Lung (tissue), 12 donors: ENCODE measurements around the gene ROBO1. TPM values are rescaled to one million over a fixed set of nuclear protein-coding genes. Genes with fewer than 3 reads are reported as not detected.

Experiments used
- ATAC-seq: fragments of 200-7000 bp; cut with Tn5 transposase; one replicate; pipeline ENCODE4 v1.9.1; 2020; ENCODE audit warnings: moderate number of reproducible peaks; ENCODE audit not compliant: insufficient read depth, low FRiP score
- DNase-seq, 3 donors: peaks; one replicate each; pipeline ENCODE4 v3.0.0-alpha.2; 2013 to 2017
- H3K27ac ChIP-seq, 2 donors: one replicate each; pipeline ENCODE4 v1.5.1; 2013; ENCODE audit warnings: mild to moderate bottlenecking in 2 of 2, moderate library complexity in 2 of 2, control low read depth in 1 of 2, inconsistent platforms in 1 of 2, low read depth in 1 of 2, low read length in 1 of 2
- H3K27me3 ChIP-seq, 3 donors: one replicate each; pipeline ENCODE4 v1.5.1; 2013; ENCODE audit warnings: low read length in 2 of 3; ENCODE audit not compliant: control insufficient read depth in 3 of 3, insufficient read depth in 3 of 3
- H3K36me3 ChIP-seq, 4 donors: one replicate each; pipeline ENCODE4 v1.5.1; 2013; ENCODE audit warnings: low read length in 4 of 4, mild to moderate bottlenecking in 1 of 4, moderate library complexity in 1 of 4; ENCODE audit not compliant: control insufficient read depth in 4 of 4, insufficient read depth in 4 of 4
- H3K4me1 ChIP-seq, 5 donors: one replicate each; pipeline ENCODE4 v1.5.1; 2013; ENCODE audit warnings: low read length in 5 of 5, mild to moderate bottlenecking in 2 of 5, moderate library complexity in 1 of 5; ENCODE audit not compliant: control insufficient read depth in 5 of 5, insufficient read depth in 5 of 5
- H3K4me3 ChIP-seq: one replicate; pipeline ENCODE4 v1.5.1; 2013; ENCODE audit warnings: mild to moderate bottlenecking, control low read depth, moderate library complexity
- H3K9ac ChIP-seq, 2 donors: one replicate each; pipeline ENCODE4 v1.5.1; 2013; ENCODE audit warnings: low read length in 2 of 2, control low read depth in 1 of 2; ENCODE audit not compliant: insufficient read depth in 1 of 2
- H3K9me3 ChIP-seq, 4 donors: one replicate each; pipeline ENCODE4 v1.5.1; 2013; ENCODE audit warnings: low read length in 3 of 4, mild to moderate bottlenecking in 1 of 4, moderate library complexity in 1 of 4; ENCODE audit not compliant: control insufficient read depth in 4 of 4, insufficient read depth in 3 of 4
- CTCF ChIP-seq: IDR thresholded peaks from 2 replicates; pipeline ENCODE4 v1.5.1; 2012; ENCODE audit warnings: mild to moderate bottlenecking; ENCODE audit errors: control extremely low read depth, extremely low read depth
- WGBS, 2 donors: extraction: QIAGEN DNeasy Blood & Tissue Kit; methylation state at CpG; one replicate each; pipeline ENCODE4 v1.1.7; 2013; 5-methylcytosine and 5-hydroxymethylcytosine counted together
- polyA plus RNA-seq, 2 donors: library from polyadenylated mRNA; stranded (reverse); fragments of 200-250 nt; gene quantifications; one replicate each; pipeline ENCODE4 v1.2.1, GENCODE V29; 2013
- total RNA-seq, 2 donors: library from RNA; depleted of rRNA in 1 of 2; stranded (reverse); fragments of >200 nt in 1 of 2; gene quantifications; one replicate each; pipeline ENCODE4 v1.2.1, GENCODE V29; 2014 to 2021
- donor health status: control.
- donor health status: control.
- donor health status: Bipolar disorder and iron deficiency.
- donor health status: healthy.
- donor health status: DM: yes; HTN: yes; CAD: no.

ROBO1 gene
- total and polyA plus RNA-seq, 4 donors = 2.6 to 72.6 (median 15.7) TPM

GRCh38 chr3:79766496-79767193 lies 1.2 kb downstream of the ROBO1 start:
- peak; percentile 11 to 34 (median 18) for DNase-seq
- H3K9ac ChIP-seq = peak overlapping the region in 1 of 2 donors; percentile 2
- peaks cover 12 to 49% (median 27%) of the 10 kb centered on the region in 3 donors for H3K27me3 ChIP-seq
- no peak for TF ChIP-seq CTCF
- peaks cover 0 to 11% (median under 1%) of the 10 kb centered on the region in 4 donors for H3K9me3 ChIP-seq
- no peak overlapping the region for H3K4me3 ChIP-seq
- H3K4me1 ChIP-seq = peaks cover 0 to 16% (median 0%) of the 10 kb centered on the region in 5 donors
- H3K36me3 ChIP-seq = no peaks in the 10 kb centered on the region
- no peak for ATAC-seq
- H3K27ac ChIP-seq = no peak overlapping the region
- WGBS, 2 donors = 5 to 6% methylated on average over 42 of the region's 42 CpGs

GRCh38 chr3:79765911-79766310 lies 1.9 kb downstream of the ROBO1 start:
- Histone ChIP-seq H3K4me1 (peaks cover 0 to 16% (median 0%) of the 10 kb centered on the region in 5 donors), H3K9me3 (peaks cover 0 to 11% (median 0%) of the 10 kb centered on the region in 4 donors), H3K27me3 (peaks cover 12 to 49% (median 30%) of the 10 kb centered on the region in 3 donors), H3K4me3 (no peak overlapping the region), H3K9ac (no peak overlapping the region), H3K36me3 (no peaks in the 10 kb centered on the region), H3K27ac (no peak overlapping the region)
- ATAC-seq (no peak), DNase-seq (peak in 2 of 3 donors; percentile 4)
- WGBS, 2 donors = 10 to 20% methylated on average over 5 of the region's 5 CpGs
- TF ChIP-seq CTCF = no peak

GRCh38 chr3:79761441-79761840 lies 6.4 kb downstream of the ROBO1 start:
- Histone ChIP-seq H3K9ac (no peak overlapping the region), H3K4me1 (peaks cover 0 to 6% (median 0%) of the 10 kb centered on the region in 5 donors), H3K27ac (no peak overlapping the region), H3K4me3 (no peak overlapping the region), H3K36me3 (no peaks in the 10 kb centered on the region), H3K9me3 (peaks cover 0 to 4% (median 0%) of the 10 kb centered on the region in 4 donors), H3K27me3 (peaks cover 8 to 22% (median 13%) of the 10 kb centered on the region in 3 donors)
- DNase-seq = no peak
- ATAC-seq = no peak
- 74 to 84% methylated on average over 1 of the region's 1 CpG for WGBS, 2 donors
- TF ChIP-seq CTCF = no peak

- H3K36me3 ChIP-seq = no peaks in the 10 kb centered on the region
- no peak for DNase-seq
- TF ChIP-seq CTCF = no peak
- no peak overlapping the region for H3K4me3 ChIP-seq
- H3K9ac ChIP-seq = no peak overlapping the region
- no peak for ATAC-seq
- no peaks in the 10 kb centered on the region for H3K4me1 ChIP-seq
- H3K27me3 ChIP-seq = no peaks in the 10 kb centered on the region
- H3K27ac ChIP-seq = no peak overlapping the region
- peaks cover 0 to 5% (median 0%) of the 10 kb centered on the region in 4 donors for H3K9me3 ChIP-seq
- 54 to 63% methylated on average over 1 of the region's 1 CpG for WGBS, 2 donors
Observed at GRCh38 chr3:79751703-79752102, 16.1 kb downstream of the ROBO1 start.
